ENCODE results near the gene AQP3. TPM values are rescaled to one million over a fixed set of nuclear protein-coding genes. Genes with fewer than 3 reads are reported as not detected.

Gene AQP3
- total RNA-seq, 1 experiment from 2014 or later, result 5.5 TPM

- Histone ChIP-seq H3K9me2 (ENCODE audit: insufficient read depth) (no peaks in the 10 kb centered on the region), H3K79me2 (ENCODE audit: insufficient read depth, low read length) (no peaks in the 10 kb centered on the region), H3K4me3 (replicated peaks in 1 of 2; ENCODE audit: low read depth in 1 of 2, low read length in 2 of 2) (no peak overlapping the region), H3K9me3 (ENCODE audit: control insufficient read depth in 1 of 2, insufficient read depth in 1 of 2, low read depth in 1 of 2, low read length in 2 of 2) (no peaks in the 10 kb centered on the region), H2AFZ (ENCODE audit: low read depth, low read length, poor library complexity, severe bottlenecking) (no peak overlapping the region), H3K27ac (ENCODE audit: low read depth, low read length) (no peak overlapping the region), H4K20me1 (ENCODE audit: insufficient read depth) (no peaks in the 10 kb centered on the region), H3K4me2 (ENCODE audit: low read length) (no peak overlapping the region), H3K27me3 (ENCODE audit: insufficient read depth, low read length) (no peaks in the 10 kb centered on the region), H3K9ac (ENCODE audit: low read length) (no peak overlapping the region), H3K36me3 (ENCODE audit: control insufficient read depth in 1 of 2, insufficient read depth in 2 of 2, low read length in 2 of 2) (no peaks in the 10 kb centered on the region), H3K4me1 (ENCODE audit: control insufficient read depth in 1 of 2, insufficient read depth in 2 of 2, low read length in 2 of 2) (peaks cover 0 to 9% of the 10 kb centered on the region in 2 experiments; a peak in 2 of 4 replicates)
- no TSS peak for BruUV-seq (replicated peaks)
- ATAC-seq (peak; percentile 34; the same call in 1 of the 2 replicates), DNase-seq (ENCODE audit: low read depth, low spot score) (no peak)
- RAD21 ChIA-PET (ENCODE audit: low non-redundant PET in 1 of 2, low total read pairs in 2 of 2, uncharacterized antibody in 2 of 2, unreplicated experiment in 2 of 2), result interaction anchor here in 1 of 2 experiments (0.6 kb wide), 1 partner anchor 12 kb away, joined by 4 read pairs; no protein-coding TSS in a partner anchor
- no peak for TF ChIP-seq EZH2phosphoT487 (IDR thresholded peaks at IDR 0.05; ENCODE audit: borderline replicate concordance)
- no peak for TF ChIP-seq SP1 (IDR thresholded peaks at IDR 0.05; ENCODE audit: low read depth)
- no peak for TF ChIP-seq TCF7L2 (IDR thresholded peaks at IDR 0.05; ENCODE audit: borderline replicate concordance, extremely low read depth, insufficient read depth, insufficient read length)
- TF ChIP-seq EZH2 (IDR thresholded peaks at IDR 0.05), result no peak
- TF ChIP-seq SRF (IDR thresholded peaks at IDR 0.05; ENCODE audit: low read depth), result no peak
- no peak for TF ChIP-seq POLR2A (IDR thresholded peaks at IDR 0.05; ENCODE audit: borderline replicate concordance, extremely low read depth, insufficient read depth, insufficient read length)
- no peak for TF ChIP-seq JUND (IDR thresholded peaks at IDR 0.05)
- no peak for TF ChIP-seq CBX3 (IDR thresholded peaks at IDR 0.05; ENCODE audit: low read depth)
- no peak for TF ChIP-seq ZFX (IDR thresholded peaks at IDR 0.05)
- TF ChIP-seq YY1 (IDR thresholded peaks at IDR 0.05; ENCODE audit: extremely low read depth, insufficient replicate concordance, low read depth, low read length), result no peak
- TF ChIP-seq CTCF (IDR thresholded peaks at IDR 0.05 in 2 of 3, conservative IDR thresholded peaks at IDR 0.05 in 1 of 3; ENCODE audit: borderline replicate concordance in 1 of 3, insufficient read depth in 1 of 3, low read depth in 2 of 3, low read length in 2 of 3), result no peak
- no peak for TF ChIP-seq MAX (IDR thresholded peaks at IDR 0.05)
- intact Hi-C loops (cut with micrococcal nuclease), result no loop called here
- CTCF ChIA-PET, result interaction anchor here (1.0 to 4.6 kb wide), 2 partner anchors 20 to 22 kb away, joined by 3 to 22 read pairs; no protein-coding TSS in a partner anchor
- POLR2A ChIA-PET, result no interaction called here
Observed at GRCh38 chr9:33430942-33431341, 16.5 kb downstream of the AQP3 start.
